ENCODE results near the gene MRPS34.

The MRPS34 gene

DNA sequence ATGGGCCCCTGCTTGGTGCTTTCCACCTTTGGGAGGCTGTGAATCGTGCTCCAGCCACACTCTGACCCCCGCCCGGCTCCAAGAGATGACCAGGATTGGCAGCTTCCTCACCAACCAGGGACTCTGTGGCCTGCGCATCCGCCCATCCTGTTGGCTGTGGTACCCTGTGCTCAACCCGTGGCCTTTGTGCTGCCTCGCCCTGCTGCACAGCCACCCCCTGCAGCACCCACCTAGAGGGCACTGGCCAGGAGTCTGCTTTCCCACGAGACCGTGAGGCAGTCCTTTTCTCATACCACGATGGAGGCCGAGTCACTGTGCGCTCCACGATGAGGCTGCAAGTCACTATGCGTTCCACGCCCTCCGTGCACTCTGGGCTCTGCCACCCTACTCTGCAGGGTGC, 21.0 kb downstream of the MRPS34 start:
- Histone ChIP-seq H3K27ac (no peak overlapping the region), H3K9me3 (no peaks in the 10 kb centered on the region), H3K27me3 (no peaks in the 10 kb centered on the region), H3K36me3 (peaks cover 49 to 81% (median 57%) of the 10 kb centered on the region in 3 donors), H3K4me3 (no peak overlapping the region), H3K4me1 (no peaks in the 10 kb centered on the region)
- TF ChIP-seq, protein P1, sequence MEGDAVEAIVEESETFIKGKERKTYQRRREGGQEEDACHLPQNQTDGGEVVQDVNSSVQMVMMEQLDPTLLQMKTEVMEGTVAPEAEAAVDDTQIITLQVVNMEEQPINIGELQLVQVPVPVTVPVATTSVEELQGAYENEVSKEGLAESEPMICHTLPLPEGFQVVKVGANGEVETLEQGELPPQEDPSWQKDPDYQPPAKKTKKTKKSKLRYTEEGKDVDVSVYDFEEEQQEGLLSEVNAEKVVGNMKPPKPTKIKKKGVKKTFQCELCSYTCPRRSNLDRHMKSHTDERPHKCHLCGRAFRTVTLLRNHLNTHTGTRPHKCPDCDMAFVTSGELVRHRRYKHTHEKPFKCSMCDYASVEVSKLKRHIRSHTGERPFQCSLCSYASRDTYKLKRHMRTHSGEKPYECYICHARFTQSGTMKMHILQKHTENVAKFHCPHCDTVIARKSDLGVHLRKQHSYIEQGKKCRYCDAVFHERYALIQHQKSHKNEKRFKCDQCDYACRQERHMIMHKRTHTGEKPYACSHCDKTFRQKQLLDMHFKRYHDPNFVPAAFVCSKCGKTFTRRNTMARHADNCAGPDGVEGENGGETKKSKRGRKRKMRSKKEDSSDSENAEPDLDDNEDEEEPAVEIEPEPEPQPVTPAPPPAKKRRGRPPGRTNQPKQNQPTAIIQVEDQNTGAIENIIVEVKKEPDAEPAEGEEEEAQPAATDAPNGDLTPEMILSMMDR (IDR thresholded peaks at IDR 0.05), result no peak
- DNase-seq, result no peak
- intact Hi-C loops (cut with DNase I; ENCODE audit: low total_unique reads), result no loop called here

DNA sequence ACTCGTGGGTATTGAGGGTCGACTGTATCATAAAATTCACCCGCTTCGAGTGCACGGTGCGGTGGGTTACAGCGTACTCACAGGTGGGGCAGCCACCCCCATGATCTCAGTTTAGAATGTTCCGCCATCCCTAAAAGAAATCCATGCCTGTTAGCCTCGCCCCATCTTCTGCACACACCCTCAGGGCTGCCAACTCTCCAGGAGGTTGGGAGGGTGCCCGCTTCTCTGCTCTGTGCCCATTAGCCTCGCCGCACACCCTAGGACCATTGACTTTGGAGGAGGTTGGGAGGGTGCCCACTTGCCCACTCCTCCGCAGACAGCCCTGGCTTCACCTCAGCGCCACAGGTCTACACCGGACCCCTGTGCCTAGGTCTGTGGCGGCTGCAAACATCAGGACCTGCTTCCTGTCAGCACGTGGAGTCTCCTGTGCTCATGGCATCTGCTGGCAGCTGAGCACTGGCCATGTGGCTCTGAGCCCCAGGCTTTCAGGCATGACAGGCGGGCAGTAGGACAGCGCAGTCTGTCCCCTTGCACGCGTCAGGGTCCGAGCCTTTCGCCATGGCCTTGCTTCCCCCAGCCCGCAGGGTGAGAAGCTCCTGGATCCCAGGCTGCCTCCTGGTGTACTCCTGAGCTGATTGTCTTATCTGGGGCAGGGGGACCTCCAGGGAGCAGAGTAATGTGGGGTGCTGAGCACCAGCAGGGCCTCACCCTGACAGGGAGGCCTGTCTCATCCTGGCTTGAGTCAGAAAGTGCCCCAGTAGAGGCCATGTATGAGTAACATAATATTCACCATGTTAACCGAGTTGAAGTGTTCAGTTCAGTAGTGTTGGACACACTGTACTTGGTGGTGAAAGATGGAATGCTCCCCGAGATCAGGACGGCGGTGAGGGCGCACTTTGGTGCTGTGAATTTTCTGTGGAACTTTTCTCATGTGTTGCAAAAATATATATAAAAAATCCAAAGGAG, 23.5 kb downstream of the MRPS34 start:
- H3K36me3 ChIP-seq, result peaks cover 45 to 94% (median 72%) of the 10 kb centered on the region in 3 donors
- no peak overlapping the region for H3K27ac ChIP-seq
- no peaks in the 10 kb centered on the region for H3K9me3 ChIP-seq
- DNase-seq, result no peak
- TF ChIP-seq, protein P1 (IDR thresholded peaks at IDR 0.05), result no peak
- intact Hi-C loops (cut with DNase I; ENCODE audit: low total_unique reads), result no loop called here
- no peaks in the 10 kb centered on the region for H3K27me3 ChIP-seq
- no peaks in the 10 kb centered on the region for H3K4me1 ChIP-seq
- H3K4me3 ChIP-seq, result no peak overlapping the region

DNA sequence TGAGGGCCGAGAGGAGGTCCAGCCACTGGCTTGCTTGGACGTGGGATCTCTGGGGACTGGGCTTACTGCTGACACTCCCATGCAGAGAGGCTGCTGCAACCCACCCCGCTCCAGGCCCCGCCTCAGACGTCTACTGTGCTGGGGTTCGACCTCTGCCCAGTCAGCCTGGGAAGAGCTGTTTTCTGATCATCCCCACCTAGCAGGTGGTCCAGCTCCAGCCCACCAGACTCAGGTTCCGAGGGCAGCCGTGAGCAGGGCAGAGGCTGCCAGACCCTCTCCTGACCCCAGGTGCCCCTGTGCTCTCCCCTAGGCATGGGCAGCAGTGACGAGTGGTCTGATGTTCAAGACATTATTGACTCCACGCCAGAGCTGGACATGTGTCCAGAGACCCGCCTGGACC, 25.0 kb downstream of the MRPS34 start:
- Histone ChIP-seq H3K36me3 (peaks cover 52 to 97% (median 85%) of the 10 kb centered on the region in 3 donors), H3K27me3 (no peaks in the 10 kb centered on the region), H3K9me3 (no peaks in the 10 kb centered on the region), H3K4me1 (no peaks in the 10 kb centered on the region), H3K4me3 (no peak overlapping the region), H3K27ac (no peak overlapping the region)
- TF ChIP-seq, protein P1 (IDR thresholded peaks at IDR 0.05), result no peak
- no peak for DNase-seq
- intact Hi-C loops (cut with DNase I; ENCODE audit: low total_unique reads), result no loop called here

DNA sequence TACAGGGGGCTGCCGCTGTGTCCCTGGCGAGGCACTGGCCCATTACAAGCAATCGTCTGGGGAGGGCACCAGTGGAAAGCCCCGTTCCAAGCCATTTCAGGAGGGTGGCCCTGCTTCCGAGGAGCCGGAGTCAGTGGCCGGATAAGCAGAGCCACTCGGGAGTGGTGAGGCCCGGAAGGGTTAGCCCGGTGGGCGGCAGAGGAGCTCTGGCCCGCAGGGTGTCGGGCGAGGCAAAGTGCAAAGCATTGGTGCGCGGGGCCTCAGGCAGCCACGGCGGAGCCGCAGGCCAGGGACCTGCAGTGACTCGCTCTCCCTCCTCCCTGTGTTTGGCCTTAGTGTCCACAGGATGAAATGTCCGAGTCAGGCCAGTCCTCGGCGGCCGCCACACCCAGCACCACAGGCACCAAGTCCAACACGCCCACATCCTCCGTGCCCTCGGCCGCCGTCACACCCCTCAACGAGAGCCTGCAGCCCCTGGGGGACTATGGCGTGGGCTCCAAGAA, 26.2 kb downstream of the MRPS34 start:
- no peaks in the 10 kb centered on the region for H3K27me3 ChIP-seq
- DNase-seq, result no peak
- H3K4me1 ChIP-seq, result no peaks in the 10 kb centered on the region
- TF ChIP-seq, protein P1 (IDR thresholded peaks at IDR 0.05), result no peak
- no peak overlapping the region for H3K27ac ChIP-seq
- no peak overlapping the region for H3K4me3 ChIP-seq
- peaks cover 40 to 96% (median 79%) of the 10 kb centered on the region in 3 donors for H3K36me3 ChIP-seq
- intact Hi-C loops (cut with DNase I; ENCODE audit: low total_unique reads), result no loop called here
- H3K9me3 ChIP-seq, result no peaks in the 10 kb centered on the region

DNA sequence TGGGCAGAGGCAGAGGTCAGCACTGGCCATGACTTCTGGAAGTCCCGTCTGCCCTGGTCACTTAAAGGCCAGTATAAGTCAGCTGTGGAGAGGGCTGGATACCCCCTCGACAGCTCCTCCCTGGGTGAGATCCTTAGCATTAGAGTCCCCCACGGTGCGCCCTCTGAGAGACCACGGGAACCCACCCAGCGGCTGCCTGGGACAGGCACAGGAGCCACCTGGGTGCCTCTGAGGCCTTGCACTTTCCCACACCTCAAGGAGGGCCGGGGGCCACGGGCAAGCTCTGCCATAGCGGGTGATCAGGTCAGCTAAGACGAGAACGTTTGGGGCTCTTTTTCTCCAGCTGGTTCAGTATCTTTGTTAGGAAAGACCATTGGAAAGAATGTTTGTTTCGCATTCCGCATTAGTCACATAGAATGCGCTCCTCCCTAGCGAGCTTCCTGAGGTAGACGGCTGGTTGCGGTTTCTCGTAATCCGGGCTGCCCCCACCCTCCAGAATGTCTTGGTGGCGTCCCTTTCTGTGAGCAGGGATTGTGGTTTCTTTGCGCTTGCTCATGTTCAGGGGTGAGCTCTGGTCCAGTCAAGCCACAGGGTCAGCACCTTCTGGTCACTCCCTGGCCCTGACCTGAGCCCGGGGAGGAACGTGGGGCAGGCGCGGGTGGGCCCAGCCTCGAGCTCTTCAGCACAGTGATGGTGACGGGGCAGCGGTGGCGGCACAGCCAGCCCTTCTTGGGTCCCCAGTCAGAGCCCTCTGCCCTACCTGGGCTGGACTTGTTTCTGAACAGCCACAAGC, 26.8 kb downstream of the MRPS34 start:
- Histone ChIP-seq H3K27ac (no peak overlapping the region), H3K9me3 (no peaks in the 10 kb centered on the region), H3K4me1 (no peaks in the 10 kb centered on the region), H3K4me3 (no peak overlapping the region), H3K36me3 (peaks cover 40 to 96% (median 79%) of the 10 kb centered on the region in 3 donors), H3K27me3 (no peaks in the 10 kb centered on the region)
- no peak for DNase-seq
- intact Hi-C loops (cut with DNase I; ENCODE audit: low total_unique reads), result no loop called here
- TF ChIP-seq, protein P1 (IDR thresholded peaks at IDR 0.05), result no peak
